Caco-2 (cell line): ENCODE results near the gene GRP. TPM values are rescaled to one million over a fixed set of nuclear protein-coding genes. Genes with fewer than 3 reads are reported as not detected.

ENCODE experiments used
- BruUV-seq: library from RNA; stranded (reverse); fragments of 400-500 nt; replicated peaks from 2 replicates; lab custom pipeline; 2021; lab: Mats Ljungman, UMichigan
- CTCF ChIA-PET: fragments of 300-600 bp; sonication (Branson Sonifier 250); formaldehyde crosslinking; loops from one replicate; lab custom pipeline; 2022; ENCODE audit warnings: antibody characterized with exemption; lab: Charles Lee
- POLR2A ChIA-PET: fragments of 300-600 bp; sonication (Branson Sonifier 250); formaldehyde crosslinking; loops from one replicate; lab custom pipeline; 2022; ENCODE audit warnings: antibody characterized with exemption; lab: Charles Lee
- DNase-seq, 2 experiments: peaks; one replicate each; pipeline versions ENCODE4 v3.0.0 to v3.0.0-alpha.2; 2020 to 2022
- H3K27me3 ChIP-seq: replicated peaks from 2 replicates; pipeline ENCODE4 v1.6.0; 2011; ENCODE audit warnings: low read length; ENCODE audit not compliant: control insufficient read depth, insufficient read depth
- H3K36me3 ChIP-seq: 2 replicates; pipeline ENCODE4 v1.5.1; 2011; ENCODE audit warnings: low read length; ENCODE audit not compliant: control insufficient read depth, insufficient read depth
- H3K4me1 ChIP-seq: fragments of 250-450 bp; sonication (Bioruptor Pico); 2 replicates; pipeline ENCODE4 v1.5.1; 2020; ENCODE audit warnings: mild to moderate bottlenecking
- H3K4me3 ChIP-seq: 2 replicates; pipeline ENCODE4 v1.5.1; 2011; ENCODE audit warnings: low read depth, mild to moderate bottlenecking, control low read depth, low read length
- H3K9me3 ChIP-seq: fragments of 250-450 bp; sonication (Bioruptor Pico); 2 replicates; pipeline ENCODE4 v1.5.1; 2020; ENCODE audit warnings: mild to moderate bottlenecking, moderate library complexity
- H3K27ac Mint-ChIP-seq: one replicate; pipeline ENCODE4 v1.8.0; 2022; ENCODE audit warnings: mixed read lengths; ENCODE audit not compliant: unreplicated experiment
- H3K27me3 Mint-ChIP-seq: one replicate; pipeline ENCODE4 v1.8.0; 2022; ENCODE audit warnings: mixed read lengths; ENCODE audit not compliant: insufficient read depth, unreplicated experiment
- H3K36me3 Mint-ChIP-seq: one replicate; pipeline ENCODE4 v1.8.0; 2022; ENCODE audit warnings: mild to moderate bottlenecking, mixed read lengths; ENCODE audit not compliant: insufficient read depth, unreplicated experiment
- H3K4me1 Mint-ChIP-seq: one replicate; pipeline ENCODE4 v1.8.0; 2022; ENCODE audit warnings: low read depth, mixed read lengths; ENCODE audit not compliant: unreplicated experiment
- H3K4me3 Mint-ChIP-seq: one replicate; pipeline ENCODE4 v1.8.0; 2022; ENCODE audit warnings: mild to moderate bottlenecking, moderate library complexity, mixed read lengths; ENCODE audit not compliant: unreplicated experiment
- H3K9me3 Mint-ChIP-seq: one replicate; pipeline ENCODE4 v1.8.0; 2022; ENCODE audit warnings: mixed read lengths; ENCODE audit not compliant: unreplicated experiment
- CTCF ChIP-seq, 2 experiments: fragments of 200-600 bp in 1 of 2; IDR thresholded peaks; 1 replicate in 1 of 2; 2 replicates in 1 of 2; pipeline versions ENCODE4 v1.5.1 to v1.8.0; 2011 to 2022; ENCODE audit warnings: antibody characterized with exemption in 1 of 2, control low read depth in 1 of 2, inconsistent platforms in 1 of 2, low read depth in 1 of 2, low read length in 1 of 2, mild to moderate bottlenecking in 1 of 2, moderate library complexity in 1 of 2; ENCODE audit not compliant: insufficient read depth in 1 of 2, severe bottlenecking in 1 of 2, unreplicated experiment in 1 of 2
- intact Hi-C: fragments of 100-400 bp; cut with micrococcal nuclease; formaldehyde crosslinking; loops from one replicate; pipeline ENCODE4 v1.10.0; 2022; ENCODE audit not compliant: unreplicated experiment
- total RNA-seq: library from RNA; stranded (reverse); gene quantifications from 2 replicates; pipeline ENCODE4 v1.2.3, GENCODE V29; 2022

Gene GRP
- total RNA-seq, 1 experiment from 2014 or later = not detected

GRCh38 chr18:59263661-59264060, 43.7 kb downstream of the GRP start:
- DNase-seq = no peak
- Histone ChIP-seq H3K4me3 (no peak overlapping the region), H3K36me3 (no peaks in the 10 kb centered on the region), H3K27me3 (no peaks in the 10 kb centered on the region), H3K9me3 (no peaks in the 10 kb centered on the region), H3K4me1 (no peaks in the 10 kb centered on the region)
- Mint-ChIP-seq H3K9me3 (no peaks in the 10 kb centered on the region), H3K4me3 (no peak overlapping the region), H3K36me3 (no peaks in the 10 kb centered on the region), H3K27me3 (peaks cover 6% of the 10 kb centered on the region), H3K4me1 (no peaks in the 10 kb centered on the region), H3K27ac (no peak overlapping the region)
- ChIA-PET CTCF (no interaction called here), POLR2A (no interaction called here)
- no TSS peak for BruUV-seq
- no peak for TF ChIP-seq CTCF (IDR thresholded peaks at IDR 0.05; ENCODE audit: insufficient read depth in 1 of 2, low read depth in 1 of 2, low read length in 1 of 2, severe bottlenecking in 1 of 2, unreplicated experiment in 1 of 2)
- intact Hi-C loops = loop anchor here (10.0 kb wide), 1 partner anchor 179 kb away; no protein-coding TSS in a partner anchor

- Mint-ChIP-seq H3K27me3 (peaks cover 6% of the 10 kb centered on the region), H3K9me3 (no peaks in the 10 kb centered on the region), H3K36me3 (no peaks in the 10 kb centered on the region), H3K27ac (no peak overlapping the region), H3K4me3 (no peak overlapping the region), H3K4me1 (no peaks in the 10 kb centered on the region)
- H3K4me1 ChIP-seq = no peaks in the 10 kb centered on the region
- POLR2A ChIA-PET = no interaction called here
- TF ChIP-seq CTCF (IDR thresholded peaks at IDR 0.05; ENCODE audit: insufficient read depth in 1 of 2, low read depth in 1 of 2, low read length in 1 of 2, severe bottlenecking in 1 of 2, unreplicated experiment in 1 of 2) = no peak
- no TSS peak for BruUV-seq
- intact Hi-C loops = loop anchor here (10.0 kb wide), 1 partner anchor 179 kb away; no protein-coding TSS in a partner anchor
- DNase-seq = no peak
- no peaks in the 10 kb centered on the region for H3K36me3 ChIP-seq
- H3K4me3 ChIP-seq = no peak overlapping the region
- CTCF ChIA-PET = no interaction called here
- no peaks in the 10 kb centered on the region for H3K9me3 ChIP-seq
- H3K27me3 ChIP-seq = no peaks in the 10 kb centered on the region
These were observed 44.2 kb downstream of the GRP start for GRCh38 chr18:59264121-59264571.

- TF ChIP-seq CTCF (IDR thresholded peaks at IDR 0.05; ENCODE audit: insufficient read depth in 1 of 2, low read depth in 1 of 2, low read length in 1 of 2, severe bottlenecking in 1 of 2, unreplicated experiment in 1 of 2) = no peak
- no peaks in the 10 kb centered on the region for H3K4me1 Mint-ChIP-seq
- H3K27me3 Mint-ChIP-seq = peaks cover 10% of the 10 kb centered on the region
- no peaks in the 10 kb centered on the region for H3K36me3 ChIP-seq
- ChIA-PET POLR2A (no interaction called here), CTCF (no interaction called here)
- H3K9me3 Mint-ChIP-seq = no peaks in the 10 kb centered on the region
- BruUV-seq = no TSS peak
- H3K27me3 ChIP-seq = no peaks in the 10 kb centered on the region
- H3K9me3 ChIP-seq = no peaks in the 10 kb centered on the region
- no peak overlapping the region for H3K27ac Mint-ChIP-seq
- no peaks in the 10 kb centered on the region for H3K4me1 ChIP-seq
- H3K4me3 Mint-ChIP-seq = no peak overlapping the region
- H3K4me3 ChIP-seq = no peak overlapping the region
- intact Hi-C loops = loop anchor here (10.0 kb wide), 1 partner anchor 180 kb away; no protein-coding TSS in a partner anchor
- no peaks in the 10 kb centered on the region for H3K36me3 Mint-ChIP-seq
- DNase-seq = no peak
These were observed 44.8 kb downstream of the GRP start for GRCh38 chr18:59264651-59265245.
